ENCODE measurements around the gene TMC8. TPM values are rescaled to one million over a fixed set of nuclear protein-coding genes. Genes with fewer than 3 reads are reported as not detected.
"Not testable (repeated sequence)": the region's sequence is repeated elsewhere in the genome, so short reads cannot be mapped to it uniquely, and the experiment has no call there.

The TMC8 gene
- total RNA-seq: 0.14 and 0.34 TPM in 2 replicates

- DNase-seq: peak; percentile 20
Measured at GRCh38 chr17:78130437-78131101, at the start of gene TMC8. Gene TMC8 (plus strand): TSS chr17:78130771. CDS start chr17:78131589, 818 bp downstream.

GRCh38 chr17:78081551-78081950 is 49.0 kb upstream of the TMC8 start:
- no peak for DNase-seq

- DNase-seq: not testable (repeated sequence)
Measured at GRCh38 chr17:78082355-78082872, 48.2 kb upstream of the TMC8 start.

GRCh38 chr17:78082988-78083387 is 47.6 kb upstream of the TMC8 start:
- DNase-seq: no peak

GRCh38 chr17:78086740-78087139 is 43.8 kb upstream of the TMC8 start:
- no peak for DNase-seq

GRCh38 chr17:78088529-78088928 is 42.0 kb upstream of the TMC8 start:
- DNase-seq: no peak

DNA sequence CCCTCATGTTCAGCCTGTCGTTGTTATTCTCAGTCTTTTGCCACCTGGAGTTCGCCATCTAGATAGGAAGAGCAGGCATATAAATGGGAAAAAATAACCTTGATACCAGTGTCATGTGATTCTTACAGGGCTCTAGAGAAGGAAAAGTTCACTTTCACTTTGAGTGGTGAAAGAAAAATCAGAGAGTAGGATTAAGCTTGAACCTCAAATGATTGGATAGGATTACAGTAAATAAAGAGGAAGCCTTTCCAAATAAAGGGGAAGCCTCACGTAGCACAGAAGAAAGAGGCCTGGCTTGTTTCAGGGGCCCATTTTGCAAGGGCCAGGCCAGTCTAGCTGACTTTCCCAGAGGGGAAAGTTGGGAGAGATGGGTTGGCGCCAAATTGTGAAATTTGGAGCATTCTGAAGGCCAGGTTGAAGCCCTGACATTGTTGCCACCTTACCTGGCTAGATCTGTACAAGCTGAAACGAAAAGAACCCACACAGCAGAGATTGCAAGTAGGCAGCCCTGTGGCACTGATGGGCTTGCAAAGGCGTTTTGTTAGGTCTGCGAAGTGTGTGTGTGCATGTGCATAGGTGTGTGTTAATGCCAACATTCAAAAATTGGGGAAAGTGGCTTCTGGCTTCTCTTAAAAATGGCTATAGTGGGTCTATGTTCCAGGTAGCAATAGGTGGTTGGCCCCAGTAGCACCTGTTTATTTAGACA is 40.8 kb upstream of the TMC8 start:
- DNase-seq: no peak

GRCh38 chr17:78092794-78093324 is 37.7 kb upstream of the TMC8 start:
- DNase-seq: no peak

DNA sequence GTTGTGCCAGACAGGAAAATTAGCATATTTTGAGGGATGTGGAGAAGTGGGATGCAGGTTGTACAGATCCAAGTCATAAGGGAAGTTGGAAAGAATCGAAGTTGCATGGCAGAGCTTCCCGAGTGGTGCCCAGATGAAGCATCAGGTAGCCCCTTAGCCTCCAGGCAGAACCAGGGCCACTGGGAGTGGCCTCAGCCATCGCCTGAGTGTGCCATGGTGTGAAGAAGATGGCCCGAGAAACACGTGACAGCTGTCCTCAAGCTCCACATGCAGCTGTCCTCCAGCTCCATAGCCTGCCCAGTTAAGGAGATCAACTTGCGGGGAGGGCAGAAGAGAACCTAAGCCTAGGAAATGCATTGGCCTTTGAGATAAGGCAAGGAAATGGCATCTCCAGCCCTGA is 35.5 kb upstream of the TMC8 start:
- DNase-seq: no peak

GRCh38 chr17:78096093-78096492 is 34.5 kb upstream of the TMC8 start:
- no peak for DNase-seq

DNA sequence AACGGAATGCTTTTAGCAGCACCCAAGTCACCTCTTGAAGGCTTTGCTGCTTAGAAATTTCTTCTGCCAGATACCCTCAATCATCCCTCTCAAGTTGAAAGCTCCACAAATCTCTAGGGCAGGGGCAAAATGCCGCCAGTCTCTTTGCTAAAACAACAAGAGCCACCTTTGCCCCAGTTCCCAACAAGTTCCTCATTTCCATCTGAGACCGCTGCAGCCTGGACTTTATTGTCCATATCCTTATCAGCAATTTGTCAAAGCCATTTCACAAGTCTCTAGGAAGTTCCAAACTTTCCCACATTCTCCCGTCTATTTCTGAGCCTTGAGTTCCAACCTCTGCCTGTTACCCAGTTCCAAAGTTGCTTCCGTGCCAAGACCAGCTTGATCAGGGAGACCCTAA is 29.5 kb upstream of the TMC8 start:
- no peak for DNase-seq

GRCh38 chr17:78101542-78101941 is 29.0 kb upstream of the TMC8 start:
- no peak for DNase-seq

DNA sequence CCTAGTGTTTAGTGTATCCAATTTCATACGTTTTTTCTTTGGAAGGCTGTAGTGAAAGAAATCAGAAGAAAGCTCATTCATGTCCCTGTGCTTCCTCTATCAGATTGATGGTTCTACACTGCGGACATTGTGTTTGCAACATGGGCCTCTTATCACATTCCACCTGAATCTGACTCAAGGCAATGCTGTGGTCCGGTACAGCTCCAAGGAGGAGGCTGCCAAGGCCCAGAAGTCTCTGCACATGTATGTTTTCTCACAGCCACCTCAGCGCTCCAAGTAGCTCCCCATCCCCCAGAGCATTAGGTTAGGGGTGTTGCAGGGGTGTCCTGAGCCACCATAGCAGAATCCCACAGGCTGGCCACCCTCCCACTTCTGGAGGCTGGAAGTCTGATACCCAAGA is 27.3 kb upstream of the TMC8 start:
- DNase-seq: no peak

- no peak for DNase-seq
Measured at GRCh38 chr17:78104540-78104941, 26.0 kb upstream of the TMC8 start.

GRCh38 chr17:78105101-78105500 is 25.5 kb upstream of the TMC8 start:
- no peak for DNase-seq

DNA sequence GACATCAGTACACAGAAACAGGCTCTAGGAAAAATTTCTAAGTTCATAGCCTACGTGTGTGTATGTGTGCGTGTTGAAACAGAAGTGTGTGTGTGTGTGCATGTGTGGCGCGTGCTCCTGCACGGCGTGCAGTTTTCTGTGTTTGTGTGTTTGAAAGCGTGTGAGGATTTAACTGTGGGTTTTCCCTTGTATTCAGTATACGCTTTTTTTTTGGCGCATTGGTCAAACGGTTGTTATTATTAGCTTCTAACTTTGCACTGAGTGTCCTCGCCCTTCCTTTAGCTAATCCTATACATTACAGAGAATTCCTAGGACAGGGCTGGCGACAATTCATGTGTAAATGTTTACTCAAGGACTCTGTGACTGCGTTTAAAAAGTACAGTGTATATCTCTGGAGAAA is 25.0 kb upstream of the TMC8 start:
- peak; percentile 15 for DNase-seq

- DNase-seq: no peak
Measured at GRCh38 chr17:78106211-78106610, 24.4 kb upstream of the TMC8 start.

GRCh38 chr17:78107457-78107856 is 23.1 kb upstream of the TMC8 start:
- DNase-seq: no peak

DNA sequence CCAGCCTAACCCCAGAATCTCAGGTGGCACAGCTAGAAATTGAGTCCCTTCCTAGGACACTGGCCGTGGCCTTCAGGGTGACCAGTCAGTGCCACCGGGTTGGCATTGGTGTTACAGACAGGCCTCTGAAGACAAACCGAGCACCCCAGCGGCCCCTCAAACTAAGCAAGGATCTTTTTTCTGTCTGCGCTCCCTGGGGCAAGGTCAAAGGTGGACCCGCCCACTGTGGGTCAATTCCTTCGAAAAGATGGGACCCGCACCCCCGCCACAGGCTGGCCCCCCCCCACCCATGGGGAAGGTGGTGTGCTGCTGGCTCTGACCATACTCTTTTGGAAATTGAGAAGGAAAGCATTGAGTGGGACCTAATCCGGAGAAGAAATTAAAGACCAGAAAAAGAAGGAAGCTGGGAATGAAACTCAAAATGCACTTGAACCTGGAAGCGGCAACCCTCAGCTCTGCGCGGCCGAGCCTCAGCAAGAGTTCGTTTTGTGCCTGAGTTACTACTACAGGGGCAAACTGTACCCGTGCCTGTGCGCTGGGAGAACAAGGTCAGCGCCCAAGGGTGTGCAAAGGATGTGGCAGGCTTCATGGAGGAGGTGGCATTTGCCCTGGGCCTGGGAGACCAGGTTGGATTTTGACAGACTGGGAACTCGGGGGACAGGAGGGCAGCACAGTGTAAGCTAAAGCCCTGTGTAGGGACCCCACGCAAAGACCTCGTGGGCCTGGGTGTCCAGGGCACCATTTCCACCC is 22.4 kb upstream of the TMC8 start:
- DNase-seq: no peak

DNA sequence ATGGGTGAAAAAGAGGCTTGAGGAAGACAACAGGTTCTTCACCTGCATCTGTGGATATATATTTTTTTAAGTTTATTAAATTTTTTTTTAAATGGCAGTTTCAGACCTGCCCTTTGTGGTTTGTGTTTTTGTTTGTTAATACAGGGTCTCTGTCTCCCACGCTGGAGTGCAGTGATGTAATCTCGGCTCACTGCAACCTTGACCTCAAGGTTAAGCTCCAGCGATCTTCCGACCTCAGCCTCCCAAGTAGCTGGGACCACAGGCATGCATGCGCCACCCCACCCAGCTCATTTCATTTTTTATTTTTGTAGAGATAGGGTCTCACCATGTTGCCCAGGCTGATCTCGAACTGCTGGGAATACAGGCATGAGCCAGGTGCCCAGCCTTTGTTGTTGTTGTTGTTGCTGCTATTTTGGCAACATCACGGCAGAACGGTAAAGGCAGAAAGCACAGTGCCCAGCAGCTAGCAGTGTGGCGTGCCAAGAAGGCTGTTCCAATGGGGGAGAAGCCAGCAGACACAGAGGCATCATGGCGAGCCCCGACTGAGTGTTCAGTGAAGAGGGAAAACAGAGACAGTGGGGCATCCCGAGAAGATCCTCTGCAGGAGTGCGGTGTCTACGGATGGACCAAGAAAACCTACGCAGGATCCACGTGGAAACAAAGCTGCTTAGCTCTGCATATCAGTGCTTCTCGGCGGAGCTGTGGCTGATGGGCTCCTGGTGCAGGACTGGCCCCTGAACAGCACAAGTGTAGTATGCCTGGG is 21.7 kb upstream of the TMC8 start:
- DNase-seq: no peak

DNA sequence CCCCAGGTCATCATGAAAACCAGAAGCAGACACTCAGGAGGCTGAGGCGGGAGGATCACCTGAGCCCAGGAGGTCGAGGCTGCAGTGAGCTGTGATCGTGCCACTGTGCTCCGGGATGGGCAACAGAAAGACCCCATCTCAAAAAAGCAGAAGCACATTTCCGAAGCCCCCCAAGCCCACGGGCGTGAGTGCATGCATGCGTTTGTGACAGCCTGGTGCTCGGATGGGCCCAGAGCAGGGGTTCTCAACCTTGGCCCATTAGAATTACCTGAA is 21.1 kb upstream of the TMC8 start:
- no peak for DNase-seq

- no peak for DNase-seq
Measured at GRCh38 chr17:78110363-78111015, 20.1 kb upstream of the TMC8 start.
